GM19324 (cell line): ENCODE data around the gene FATE1.
"Not testable (repeated sequence)": the region's sequence is repeated elsewhere in the genome, so short reads cannot be mapped to it uniquely, and the experiment has no call there.

Source experiments
- ATAC-seq: cut with Tn5 transposase; IDR thresholded peaks from one replicate; pipeline ENCODE4 v1.9.1; 2021; ENCODE audit warnings: mild to moderate bottlenecking, moderate library complexity; ENCODE audit not compliant: unreplicated experiment, low FRiP score

The FATE1 gene, protein sequence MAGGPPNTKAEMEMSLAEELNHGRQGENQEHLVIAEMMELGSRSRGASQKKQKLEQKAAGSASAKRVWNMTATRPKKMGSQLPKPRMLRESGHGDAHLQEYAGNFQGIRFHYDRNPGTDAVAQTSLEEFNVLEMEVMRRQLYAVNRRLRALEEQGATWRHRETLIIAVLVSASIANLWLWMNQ

DNA sequence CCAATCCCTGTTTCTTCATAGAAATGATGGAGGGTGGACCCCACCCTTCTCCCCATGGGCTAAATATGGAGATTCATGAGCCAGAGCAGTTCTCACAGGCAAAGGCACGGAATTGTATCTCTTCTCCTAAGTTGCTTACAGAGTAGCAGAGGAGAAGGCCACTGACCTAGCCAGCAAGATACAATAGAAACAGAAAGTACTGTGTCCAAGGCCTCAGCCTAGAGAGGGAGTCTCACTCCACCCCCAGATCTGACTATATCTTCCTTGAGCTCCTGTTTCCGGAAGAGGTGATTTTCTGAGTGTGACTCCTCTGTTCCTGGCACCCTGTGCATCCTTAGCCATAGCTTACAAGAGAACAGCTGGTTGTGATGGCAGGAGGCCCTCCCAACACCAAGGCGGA is at the start of gene FATE1:
TSS of gene FATE1 (plus strand) at position 284 of the 400 bp plus-strand sequence. CDS start at position 369, 85 bp downstream.
- no peak for ATAC-seq

DNA sequence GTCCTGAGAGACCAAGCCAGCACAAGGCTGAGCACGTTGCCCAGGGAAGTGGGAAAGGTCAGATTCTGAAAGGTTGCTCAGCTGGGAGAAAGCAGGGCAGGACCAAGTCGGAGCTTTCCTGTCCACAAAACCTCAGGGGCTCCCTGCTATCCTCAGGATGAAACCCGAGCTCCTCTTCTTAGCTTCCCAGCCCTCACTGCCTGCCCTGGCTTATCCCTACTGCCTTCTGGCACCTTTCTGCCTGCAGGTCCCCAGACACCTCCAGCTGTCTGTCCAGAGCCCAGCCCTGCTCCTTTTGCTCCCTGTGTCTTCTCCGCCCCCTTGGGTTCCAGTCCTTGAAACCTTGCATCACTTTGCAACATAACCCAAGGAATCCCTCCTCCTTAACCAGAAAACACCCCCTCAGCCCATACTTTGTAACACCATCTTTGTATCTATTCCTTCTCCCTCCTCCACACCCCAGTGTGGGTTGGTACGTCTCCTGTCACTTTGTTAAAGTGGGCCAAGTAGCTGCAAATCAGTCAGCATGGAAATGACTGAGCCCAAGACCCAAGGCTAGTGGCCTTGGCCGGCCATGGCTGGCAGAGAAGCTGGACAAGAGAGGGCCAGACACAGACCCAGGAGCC is 40.6 kb upstream of the FATE1 start:
- no peak for ATAC-seq

DNA sequence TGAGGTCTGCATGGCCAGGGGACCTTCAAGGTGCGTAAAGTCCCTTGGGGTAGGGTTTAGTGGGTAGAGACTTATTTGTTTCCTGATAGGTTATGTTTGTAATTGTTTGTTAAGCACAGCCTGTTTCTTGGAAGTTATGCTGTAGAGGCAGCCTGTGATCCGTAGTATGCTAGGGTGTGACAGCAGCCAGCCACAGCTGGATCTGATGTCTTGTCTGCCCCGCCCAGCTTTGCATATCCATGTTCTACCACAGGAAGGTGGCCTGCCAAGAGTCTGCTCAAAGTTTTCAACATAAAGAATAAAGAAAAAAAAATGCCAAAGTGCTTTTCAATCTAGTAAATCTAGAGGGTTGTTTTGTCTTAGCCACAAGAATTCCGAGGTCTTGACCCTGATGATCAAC is 39.6 kb upstream of the FATE1 start:
- ATAC-seq = no peak

DNA sequence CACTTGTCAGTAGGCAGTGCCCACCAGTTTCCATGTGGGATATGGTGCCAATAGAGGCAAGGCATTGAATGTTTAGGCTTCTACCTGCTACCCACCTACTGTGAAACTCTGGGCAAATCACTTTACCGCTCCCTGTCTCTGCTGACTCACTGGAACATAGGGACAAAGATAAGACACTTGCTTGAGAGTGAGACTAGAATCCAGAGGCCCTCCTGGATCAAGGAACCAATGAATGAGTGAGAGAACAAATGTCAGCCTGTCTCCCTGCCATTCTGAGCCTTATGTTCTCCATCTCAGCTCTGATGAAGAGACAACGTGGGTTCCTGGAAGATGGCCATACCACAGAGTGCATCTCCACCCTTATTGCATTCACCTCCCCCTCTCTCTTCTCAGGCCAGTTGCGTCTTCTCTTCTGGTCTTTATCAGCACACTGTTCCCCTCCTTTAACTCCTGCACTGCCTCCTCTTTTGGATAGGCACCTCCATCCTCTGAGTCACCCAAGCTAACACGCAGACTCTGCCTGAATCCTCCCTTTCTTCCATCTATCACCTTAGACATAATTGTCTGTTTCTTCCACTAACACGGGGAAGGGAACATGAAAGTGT is 35.9 kb upstream of the FATE1 start:
- no peak for ATAC-seq

DNA sequence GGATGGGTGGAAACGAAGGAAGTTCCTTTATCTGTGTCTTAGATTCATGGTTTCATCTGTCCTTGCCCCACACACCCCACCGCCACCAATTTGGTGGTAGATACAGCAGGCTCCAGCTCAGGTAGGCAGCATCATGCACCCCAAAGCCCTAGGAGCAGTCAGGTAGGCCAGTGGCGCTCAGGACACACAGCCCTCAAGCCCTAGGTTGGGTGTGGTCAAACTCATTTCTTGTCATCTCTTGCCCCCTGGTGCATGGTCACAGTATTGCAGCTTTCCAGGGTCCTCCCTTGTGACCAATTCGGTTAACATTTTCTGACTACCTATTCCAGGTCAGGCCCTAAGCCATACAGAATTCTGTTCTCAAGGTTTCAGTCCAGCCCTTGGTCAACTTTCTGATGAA is 35.0 kb upstream of the FATE1 start:
- peak; percentile 76 for ATAC-seq

DNA sequence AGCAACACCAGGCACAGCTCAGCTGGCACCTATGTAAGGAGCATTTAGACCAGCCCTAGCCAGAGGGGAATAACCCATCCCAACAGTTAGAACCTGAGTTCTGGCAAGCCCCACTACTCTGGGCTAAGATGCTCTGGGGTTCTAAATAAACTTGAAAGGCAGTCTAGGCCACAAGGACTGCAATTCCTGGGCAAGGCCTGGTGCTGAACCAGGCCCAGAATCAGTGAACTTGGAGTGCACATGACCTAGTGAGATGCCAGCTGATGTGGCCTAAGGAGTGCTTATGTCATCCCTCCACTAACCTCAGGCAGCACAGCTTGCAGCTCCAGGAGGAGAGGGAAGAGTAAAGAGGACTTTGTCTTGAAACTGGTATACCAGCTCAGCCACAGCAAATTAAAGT is 28.2 kb upstream of the FATE1 start:
- ATAC-seq = no peak

DNA sequence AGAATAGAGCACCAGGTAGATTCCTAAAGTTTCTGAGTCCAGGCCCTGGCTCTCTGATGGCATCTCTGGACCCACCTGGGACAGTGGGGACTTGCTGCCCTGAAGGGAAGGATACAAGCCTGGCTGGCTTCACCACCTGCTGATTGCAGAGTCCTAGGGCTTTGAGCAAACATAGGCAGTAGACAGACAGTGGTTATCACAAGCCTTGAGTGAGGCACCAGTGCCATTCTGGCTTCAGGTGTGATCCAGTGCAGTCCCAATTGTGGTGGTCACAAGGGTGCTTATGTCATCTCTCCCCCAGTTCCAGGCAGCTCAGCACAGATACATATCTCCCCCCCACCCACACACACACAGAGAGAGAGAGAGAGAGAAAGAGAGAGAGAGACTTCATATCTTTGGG is 27.1 kb upstream of the FATE1 start:
- no peak for ATAC-seq

DNA sequence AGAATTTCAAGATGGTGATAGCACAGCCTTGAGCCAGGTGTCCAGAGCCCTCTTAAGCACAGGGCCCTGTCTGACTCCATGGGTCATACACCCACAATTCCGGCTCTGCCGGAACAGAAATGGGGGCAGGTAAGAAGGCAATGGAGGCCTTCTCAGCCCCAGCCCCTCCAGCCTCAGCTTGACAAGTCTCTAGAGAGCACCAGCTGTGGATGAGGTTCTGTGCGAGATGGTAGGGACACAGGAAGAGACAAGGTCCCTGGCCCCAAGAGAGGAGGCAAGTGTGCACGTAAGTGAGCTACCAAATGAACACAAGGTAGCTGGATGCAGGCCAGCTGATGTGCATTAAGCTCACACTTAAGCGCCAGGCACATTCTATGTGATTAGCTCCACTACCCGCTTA is 23.0 kb upstream of the FATE1 start:
- no peak for ATAC-seq

DNA sequence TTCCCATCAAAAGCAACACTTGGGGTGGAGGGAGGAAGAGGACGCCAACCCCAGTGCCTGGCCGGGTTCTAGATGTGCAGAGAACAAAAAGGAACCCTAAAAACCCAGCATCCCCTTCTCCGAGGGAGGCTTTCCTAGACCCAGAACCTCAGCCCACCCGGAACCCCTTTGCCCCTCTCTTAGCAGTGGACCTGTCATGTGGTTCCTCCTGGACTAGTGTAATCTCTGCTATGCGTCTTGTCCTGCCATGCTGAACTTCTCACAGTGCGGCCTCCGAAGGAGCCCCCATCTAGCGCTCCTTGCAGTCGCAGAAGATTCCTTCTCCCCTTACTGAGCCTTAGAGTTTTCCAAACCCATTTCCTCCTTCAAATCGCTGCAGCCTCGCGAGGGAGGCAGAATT is 21.7 kb upstream of the FATE1 start:
- ATAC-seq = no peak

DNA sequence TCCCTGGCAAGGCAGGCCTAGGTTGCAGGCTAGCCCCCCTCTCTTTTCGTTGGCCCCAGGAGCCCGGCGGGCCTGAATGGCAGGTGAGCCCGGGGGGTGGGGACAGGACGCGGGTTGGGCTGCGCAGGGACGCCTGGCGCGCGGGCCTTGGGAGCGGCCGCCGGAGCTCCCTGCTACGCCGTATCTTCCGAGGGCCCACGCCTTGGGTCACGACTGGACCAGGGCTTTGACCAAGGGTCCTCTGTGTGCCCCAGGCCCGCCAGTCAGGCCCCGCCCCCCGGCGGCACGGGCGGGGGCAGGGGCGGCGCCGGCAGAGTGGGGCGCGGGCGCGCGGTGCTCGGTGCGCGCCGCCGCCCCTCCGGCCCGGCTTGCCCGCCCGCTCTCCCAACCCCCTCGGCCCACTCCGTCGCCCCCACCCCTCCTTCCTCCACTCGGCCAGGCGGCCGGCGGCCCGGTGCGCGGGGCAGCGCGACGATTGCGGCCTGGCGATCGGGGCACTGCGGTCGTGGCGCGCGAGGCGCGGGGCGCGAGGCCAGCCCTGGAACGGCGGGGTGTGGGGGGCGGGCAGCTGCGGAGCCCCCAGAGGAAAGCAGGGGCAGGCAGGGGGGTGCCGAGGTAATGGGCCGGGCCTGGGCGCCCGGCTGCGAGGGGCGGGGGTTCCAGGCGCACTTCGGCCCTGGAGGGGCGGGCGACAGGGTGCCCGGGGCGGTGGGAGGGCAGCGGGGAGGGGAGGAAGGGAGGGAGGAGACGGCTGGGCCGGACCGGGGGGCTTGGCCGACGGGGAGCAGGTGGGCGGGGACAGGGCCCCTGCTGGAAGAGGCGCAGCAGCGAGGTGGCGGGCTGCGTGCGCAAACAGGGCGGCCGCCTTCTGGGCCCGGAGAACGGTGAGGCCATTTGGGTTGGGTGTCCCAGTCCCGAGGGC is 20.9 kb upstream of the FATE1 start, which contains the start of gene PRRG3:
TSS of gene PRRG3 (plus strand) at position 798 of the 922 bp plus-strand sequence. CDS start 3,357 bp downstream, outside the sequence.
- ATAC-seq = no peak

DNA sequence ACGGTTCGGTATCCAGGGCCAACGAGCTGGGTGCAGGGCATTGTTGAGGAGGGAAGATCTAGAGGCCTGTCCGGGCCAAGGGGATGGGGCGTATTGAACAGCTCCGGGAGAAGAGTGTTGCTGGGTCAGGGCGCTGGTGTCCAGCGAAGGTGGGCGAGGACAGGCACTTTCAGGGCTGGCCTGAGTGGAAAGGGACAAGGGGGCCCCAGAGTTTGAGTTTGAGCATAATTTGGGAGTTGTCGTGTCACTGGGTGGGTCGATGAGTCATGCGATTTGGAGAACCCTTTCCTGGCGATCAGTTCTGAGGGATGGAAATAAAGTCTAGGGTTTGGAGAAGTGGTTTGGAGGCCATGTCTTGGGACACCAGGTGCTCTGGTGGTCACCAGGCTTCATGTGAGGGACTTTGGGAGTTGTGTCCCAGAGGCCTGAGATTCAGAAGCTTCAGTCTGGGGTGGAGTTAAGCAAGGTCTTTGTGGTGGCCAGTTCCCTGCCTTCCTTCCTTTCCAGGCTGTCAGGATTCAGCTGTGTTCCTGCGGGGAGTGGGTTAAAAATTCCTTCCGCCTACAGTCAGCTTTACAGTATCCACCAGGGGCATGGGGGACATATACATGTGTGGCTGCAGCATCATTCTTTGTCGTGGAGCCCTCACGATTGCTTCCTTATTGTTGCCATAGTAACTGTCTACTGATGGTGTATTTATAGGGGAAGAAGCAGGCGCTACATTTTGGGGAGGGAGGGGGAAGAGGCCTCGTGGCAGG is 20.1 kb upstream of the FATE1 start:
- ATAC-seq = no peak

DNA sequence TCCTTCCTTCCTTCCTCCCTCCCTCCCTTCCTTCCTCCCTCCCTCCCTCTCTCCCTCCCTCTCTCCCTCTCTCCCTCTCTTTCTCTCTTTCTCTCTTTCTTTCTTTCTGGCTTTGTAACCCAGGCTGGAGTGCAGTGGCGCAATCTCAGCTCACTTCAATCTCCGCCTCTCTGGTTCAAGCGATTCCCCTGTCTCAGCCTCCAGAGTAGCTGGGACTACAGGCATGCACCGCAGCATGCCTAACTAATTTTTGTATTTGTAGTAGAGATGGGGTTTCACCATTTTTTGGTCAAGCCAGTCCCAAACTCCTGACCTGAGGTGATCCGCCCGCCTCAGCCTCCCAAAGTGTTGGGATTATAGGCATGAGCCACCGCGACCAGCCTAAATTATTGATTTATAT is 18.8 kb upstream of the FATE1 start:
- ATAC-seq = not testable (repeated sequence)

DNA sequence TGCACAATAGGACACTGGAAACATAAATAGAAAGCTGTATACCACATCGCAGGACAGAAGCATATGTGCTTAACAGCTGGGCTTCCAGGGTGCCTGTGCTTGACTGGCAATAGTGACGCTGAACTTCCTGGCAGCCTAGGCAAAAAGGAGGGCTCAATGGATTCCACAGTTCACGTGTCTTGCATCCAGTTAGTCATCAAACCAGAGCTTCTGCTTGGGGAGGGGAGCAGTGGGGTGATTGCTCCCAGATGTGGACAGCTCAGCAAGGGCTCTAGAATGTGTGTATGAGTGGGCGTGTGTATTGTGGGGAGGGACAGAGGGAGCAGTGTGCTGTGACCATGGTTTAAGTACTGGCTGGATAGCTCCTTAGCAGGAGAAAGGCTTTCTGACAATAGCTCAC is 18.3 kb upstream of the FATE1 start:
- no peak for ATAC-seq

DNA sequence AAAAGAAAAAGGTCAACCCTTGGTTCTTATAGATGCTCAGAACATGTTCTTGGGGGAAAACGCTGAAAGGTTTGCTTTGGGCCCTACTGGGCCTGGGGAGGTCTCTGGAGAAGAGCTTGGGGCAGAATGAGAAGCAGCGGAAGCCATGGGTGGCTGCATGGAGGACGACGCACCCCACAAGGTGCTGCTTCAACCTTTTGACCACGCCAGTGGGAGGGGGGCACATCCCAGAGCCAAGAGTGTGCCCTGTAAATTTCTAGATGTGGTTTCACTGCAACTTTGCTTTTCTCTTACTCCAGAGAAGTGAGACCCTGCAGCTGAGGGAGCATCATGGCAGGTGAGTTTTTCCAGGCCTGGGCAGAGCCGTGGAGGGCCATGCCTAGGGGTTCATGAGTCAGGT is 17.4 kb upstream of the FATE1 start:
- ATAC-seq = no peak

DNA sequence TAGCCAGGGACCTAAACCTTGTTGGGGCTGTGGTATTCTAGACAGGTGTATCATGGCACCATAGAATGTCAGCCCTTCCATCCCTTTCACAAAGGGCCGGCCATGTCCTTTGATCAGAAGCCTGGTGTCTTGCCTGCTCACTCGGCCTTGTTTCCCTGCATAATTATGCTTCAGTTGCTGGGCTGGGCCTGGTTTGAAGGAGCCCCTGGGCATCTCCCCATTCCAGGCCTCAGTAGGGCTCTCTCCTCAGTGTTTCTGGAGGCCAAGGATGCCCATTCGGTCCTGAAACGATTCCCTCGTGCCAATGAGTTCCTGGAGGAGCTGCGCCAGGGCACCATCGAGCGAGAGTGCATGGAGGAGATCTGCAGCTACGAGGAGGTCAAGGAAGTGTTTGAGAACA is 16.1 kb upstream of the FATE1 start:
- no peak for ATAC-seq

DNA sequence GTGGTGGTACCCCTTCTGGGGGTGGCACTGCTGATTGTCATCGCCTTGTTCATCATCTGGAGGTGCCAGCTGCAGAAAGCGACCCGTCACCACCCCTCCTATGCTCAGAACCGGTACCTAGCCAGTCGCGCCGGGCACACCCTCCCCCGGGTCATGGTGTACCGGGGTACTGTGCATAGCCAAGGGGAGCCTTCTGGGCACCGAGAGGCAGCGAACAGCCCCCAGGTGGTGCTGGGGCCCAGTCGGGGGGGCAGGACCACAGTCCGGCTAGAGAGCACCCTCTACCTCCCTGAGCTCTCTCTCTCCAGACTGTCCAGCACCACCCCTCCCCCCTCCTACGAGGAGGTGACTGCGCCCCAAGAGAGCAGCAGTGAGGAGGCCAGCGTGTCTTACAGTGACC is 15.3 kb upstream of the FATE1 start:
- no peak for ATAC-seq

DNA sequence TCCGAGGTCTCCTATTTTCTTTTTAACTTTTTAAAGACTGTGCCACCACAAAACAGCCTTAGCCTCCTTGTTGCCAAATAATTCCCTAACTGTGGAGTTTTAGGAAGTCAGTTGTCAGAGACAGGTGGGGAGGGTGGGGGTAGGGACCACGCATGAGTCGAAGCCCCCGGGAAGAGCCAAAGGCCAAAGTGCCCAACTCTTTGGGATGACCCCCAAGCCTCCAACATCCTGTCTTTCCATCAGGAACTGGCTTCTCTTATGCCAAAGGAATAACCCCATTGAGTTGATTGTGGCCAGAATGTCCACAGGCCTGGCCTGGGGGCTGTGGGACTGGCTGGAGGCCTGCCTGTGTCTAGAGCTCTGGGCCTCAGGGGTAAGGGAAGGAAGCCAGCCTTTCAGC is 14.8 kb upstream of the FATE1 start:
- no peak for ATAC-seq

DNA sequence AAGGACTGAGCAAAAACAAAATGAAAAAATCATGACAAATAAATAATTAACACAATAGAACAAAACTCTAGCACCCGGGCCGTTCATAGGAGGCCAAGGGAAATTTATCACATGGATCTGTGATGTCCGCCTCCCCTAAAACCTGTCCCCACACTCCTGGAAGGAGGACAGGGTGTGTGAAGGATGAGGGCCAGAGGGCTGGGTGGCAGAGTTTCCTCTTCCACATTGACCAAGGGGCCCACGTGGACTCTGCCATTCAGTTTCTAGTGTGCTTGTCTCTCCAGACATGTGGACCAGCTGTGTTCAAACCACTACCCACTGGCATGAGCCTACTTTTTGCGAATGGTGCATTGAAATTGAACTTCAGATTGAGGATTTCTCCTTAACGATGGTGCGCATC is 14.3 kb upstream of the FATE1 start:
- ATAC-seq = no peak

DNA sequence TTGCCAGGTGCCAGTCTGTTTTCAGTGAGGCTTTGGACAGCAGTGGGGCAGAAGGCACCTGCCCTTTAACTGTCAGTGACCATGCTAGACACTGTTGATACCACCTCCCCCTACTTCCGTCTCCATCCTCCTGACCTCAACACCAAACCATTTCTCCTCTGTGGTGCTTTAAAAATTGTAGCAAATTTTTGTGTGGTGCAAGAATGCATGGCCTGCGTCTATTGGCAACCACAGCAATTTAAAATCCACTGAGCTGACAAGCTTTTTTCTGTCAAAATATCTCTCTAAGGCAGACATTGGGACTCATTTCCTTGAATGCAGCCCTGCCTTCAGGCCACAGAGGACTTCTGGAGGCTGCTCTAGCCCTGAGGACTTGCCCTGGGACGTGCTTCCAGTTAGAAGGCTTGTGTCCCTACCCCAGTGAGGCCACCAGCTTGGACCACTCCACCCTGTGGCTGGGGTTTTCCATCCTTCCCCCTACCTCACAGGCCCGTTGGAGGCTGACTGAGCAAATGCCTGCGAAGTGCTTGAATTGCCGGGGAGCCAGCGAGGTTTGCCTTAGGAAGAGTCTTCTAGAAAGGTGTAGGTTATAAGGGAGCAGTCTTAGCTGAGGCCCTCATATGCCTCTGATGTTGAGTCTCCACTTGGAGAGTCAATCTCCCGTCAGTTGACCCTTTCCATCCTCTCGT is 13.7 kb upstream of the FATE1 start:
- ATAC-seq = no peak
